OCI-LY3 (cell line): Measurements from ENCODE around the gene HS6ST1.
"Not testable (repeated sequence)": the region's sequence is repeated elsewhere in the genome, so short reads cannot be mapped to it uniquely, and the experiment has no call there.

ENCODE experiments used
- H2AFZ ChIP-seq: fragments of 200-600, 300-600 bp; shearing (Covaris generic); 2 replicates; pipeline ENCODE4 v1.6.0; 2014; ENCODE audit warnings: antibody characterized with exemption, low read depth, low read length
- H3K27ac ChIP-seq: fragments of 200-600, 300-600 bp; sonication (generic); 2 replicates; pipeline ENCODE4 v1.5.1; 2014; ENCODE audit warnings: mild to moderate bottlenecking, low read length, moderate library complexity, mixed read lengths
- H3K27me3 ChIP-seq: fragments of 200-600, 300-600 bp; sonication (generic); 2 replicates; pipeline ENCODE4 v1.6.1; 2014; ENCODE audit warnings: low read depth, low read length, mixed read lengths
- H3K36me3 ChIP-seq: fragments of 200-600, 300-600 bp; sonication (generic); replicated peaks from 2 replicates; pipeline ENCODE3; 2014; ENCODE audit warnings: low read depth, low read length, mixed read lengths
- H3K4me1 ChIP-seq: fragments of 300-600, 200-600 bp; sonication (generic); 2 replicates; pipeline ENCODE4 v1.6.1; 2014; ENCODE audit warnings: low read length, mixed read lengths
- H3K4me2 ChIP-seq: fragments of 200-600, 300-600 bp; sonication (generic); 2 replicates; pipeline ENCODE4 v1.6.1; 2014; ENCODE audit warnings: low read length, mixed read lengths
- H3K4me3 ChIP-seq: fragments of 300-600, 200-600 bp; sonication (generic); 2 replicates; pipeline ENCODE4 v1.5.1; 2014; ENCODE audit warnings: antibody characterized with exemption, mild to moderate bottlenecking, low read length, moderate library complexity
- H3K79me2 ChIP-seq: fragments of 300-600, 200-600 bp; shearing (Covaris generic); 2 replicates; pipeline ENCODE4 v1.6.1; 2014; ENCODE audit warnings: mild to moderate bottlenecking, low read length, mixed read lengths
- H3K9ac ChIP-seq: fragments of 300-600, 200-600 bp; shearing (Covaris generic); 2 replicates; pipeline ENCODE4 v1.6.0; 2014; ENCODE audit warnings: mild to moderate bottlenecking, low read length, moderate library complexity
- H3K9me3 ChIP-seq: fragments of 200-600, 300-600 bp; shearing (Covaris generic); 2 replicates; pipeline ENCODE4 v1.6.1; 2014; ENCODE audit warnings: low read length, mixed read lengths; ENCODE audit not compliant: insufficient read depth
- H4K20me1 ChIP-seq: fragments of 200-600, 300-600 bp; sonication (generic); 2 replicates; pipeline ENCODE4 v1.6.1; 2016; ENCODE audit warnings: low read length, mixed read lengths; ENCODE audit not compliant: insufficient read depth
- CTCF ChIP-seq: fragments of 200-600, 300-600 bp; sonication (generic); IDR thresholded peaks from 2 replicates; pipeline ENCODE4 v1.5.1; 2014; ENCODE audit warnings: antibody characterized with exemption, low read length, low read depth
- EZH2phosphoT487 ChIP-seq: fragments of 200-600 bp; shearing (Covaris generic); IDR thresholded peaks from 2 replicates; pipeline ENCODE4 v1.6.1; 2018; ENCODE audit warnings: antibody characterized with exemption, mixed run types, low read depth

Gene HS6ST1

DNA sequence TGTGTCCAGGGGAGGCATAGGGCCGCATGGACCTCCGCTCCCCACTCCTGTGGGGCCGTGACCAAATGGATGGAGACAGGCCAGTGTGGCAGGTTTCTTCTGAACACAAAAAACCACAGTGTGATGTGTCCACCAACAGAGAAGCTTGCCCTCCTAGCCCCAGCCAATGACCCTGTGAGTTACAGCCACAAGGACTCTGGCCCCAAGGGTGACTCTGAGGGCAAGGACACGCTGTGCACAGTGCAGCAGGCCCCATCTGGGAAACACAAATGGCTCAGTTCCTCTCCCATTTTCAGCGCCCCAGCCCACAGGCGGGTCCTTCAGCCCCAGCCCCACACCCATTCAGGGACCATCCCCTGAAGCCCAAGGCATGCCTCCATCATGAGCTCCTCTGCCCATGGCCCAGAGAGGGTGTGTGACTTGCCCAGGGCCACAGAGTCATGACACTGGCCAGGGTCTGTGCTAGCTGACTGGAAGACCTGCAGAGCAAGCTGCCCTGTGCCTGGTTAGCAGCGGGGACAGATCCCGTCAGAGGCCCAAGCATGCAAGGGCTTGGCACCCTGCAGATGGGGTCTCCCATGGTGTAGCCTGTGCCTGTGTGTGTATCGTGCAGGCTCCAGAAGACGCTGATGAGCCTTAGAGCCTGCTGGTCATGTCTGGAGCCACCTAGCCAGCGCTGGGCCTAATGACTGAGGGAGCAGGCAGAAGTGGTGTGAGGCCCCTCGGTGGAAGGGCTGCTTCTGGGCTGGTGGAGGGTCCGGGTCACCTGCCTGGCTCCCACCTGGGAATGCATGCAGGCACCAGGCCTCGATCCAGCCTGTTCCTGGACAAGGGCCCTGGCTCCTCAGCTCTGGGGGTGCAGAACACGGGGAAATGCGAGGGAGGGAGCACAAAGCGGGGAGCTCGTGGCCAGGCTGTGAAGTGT, 47.7 kb downstream of the HS6ST1 start:
- Histone ChIP-seq H3K4me1 (no peaks in the 10 kb centered on the region), H3K79me2 (0 out of 2 replicates have a peak, but pooled peaks cover 2% of the 10 kb centered on the region), H3K4me3 (no peak overlapping the region), H3K9ac (no peak overlapping the region), H4K20me1 (peaks cover 10% of the 10 kb centered on the region; the same call in 1 of the 2 replicates), H3K4me2 (no peak overlapping the region), H3K9me3 (no peaks in the 10 kb centered on the region), H3K27ac (no peak overlapping the region), H3K36me3 (peaks cover 20% of the 10 kb centered on the region), H2AFZ (no peak overlapping the region), H3K27me3 (no peaks in the 10 kb centered on the region)
- no peak for TF ChIP-seq EZH2phosphoT487
- no peak for TF ChIP-seq CTCF

DNA sequence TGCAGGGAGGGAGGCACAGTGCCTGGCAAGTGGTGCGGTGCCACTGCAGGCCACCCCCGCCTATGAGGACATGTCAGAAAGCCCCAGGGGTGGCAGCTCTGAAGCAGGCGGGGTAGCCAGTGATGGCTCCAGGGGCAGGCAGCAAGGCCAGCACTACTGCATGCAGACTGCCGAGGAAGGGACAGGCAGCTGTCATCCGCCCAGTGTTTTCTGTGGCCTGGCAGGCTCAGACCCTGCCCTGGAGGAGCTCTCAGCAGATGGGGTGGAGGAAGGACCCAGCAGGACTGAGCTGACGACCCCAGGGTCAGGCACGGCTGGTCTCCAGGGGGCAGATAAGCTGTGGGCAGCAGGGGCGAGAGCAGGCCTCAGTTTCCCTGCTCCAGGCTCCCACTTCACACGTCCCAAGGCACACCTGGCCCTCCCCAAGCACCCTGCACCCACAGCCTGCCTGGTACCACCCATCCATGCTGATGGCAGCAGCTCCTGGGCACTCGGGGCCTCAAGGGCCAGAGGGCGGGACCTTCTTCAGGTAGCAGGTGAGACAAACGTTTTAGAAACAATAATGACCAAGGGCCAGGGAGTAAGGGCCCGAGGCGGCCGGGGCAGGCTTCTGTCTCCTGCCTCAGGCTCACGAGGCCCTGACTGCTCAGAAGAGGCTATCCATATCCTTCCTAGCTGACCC, 48.5 kb downstream of the HS6ST1 start:
- no peaks in the 10 kb centered on the region for H3K27me3 ChIP-seq
- peaks cover 10% of the 10 kb centered on the region; the same call in 1 of the 2 replicates for H4K20me1 ChIP-seq
- H3K79me2 ChIP-seq, result no peaks in the 10 kb centered on the region
- H3K36me3 ChIP-seq, result peaks cover 13% of the 10 kb centered on the region
- H3K4me3 ChIP-seq, result no peak overlapping the region
- H3K27ac ChIP-seq, result no peak overlapping the region
- no peak overlapping the region for H3K9ac ChIP-seq
- H2AFZ ChIP-seq, result no peak overlapping the region
- H3K9me3 ChIP-seq, result no peaks in the 10 kb centered on the region
- no peak for TF ChIP-seq CTCF
- TF ChIP-seq EZH2phosphoT487, result no peak
- H3K4me1 ChIP-seq, result no peaks in the 10 kb centered on the region
- no peak overlapping the region for H3K4me2 ChIP-seq

- Histone ChIP-seq H3K27me3 (no peaks in the 10 kb centered on the region), H3K4me2 (no peak overlapping the region), H3K9me3 (no peaks in the 10 kb centered on the region), H3K79me2 (no peaks in the 10 kb centered on the region), H3K9ac (no peak overlapping the region), H3K27ac (no peak overlapping the region), H4K20me1 (peaks cover 10% of the 10 kb centered on the region; the same call in 1 of the 2 replicates), H3K4me3 (no peak overlapping the region), H3K4me1 (no peaks in the 10 kb centered on the region), H3K36me3 (peaks cover 6% of the 10 kb centered on the region), H2AFZ (no peak overlapping the region)
- TF ChIP-seq CTCF (no peak), EZH2phosphoT487 (no peak)
Observed at GRCh38 chr2:128269063-128269989, 49.3 kb downstream of the HS6ST1 start.

DNA sequence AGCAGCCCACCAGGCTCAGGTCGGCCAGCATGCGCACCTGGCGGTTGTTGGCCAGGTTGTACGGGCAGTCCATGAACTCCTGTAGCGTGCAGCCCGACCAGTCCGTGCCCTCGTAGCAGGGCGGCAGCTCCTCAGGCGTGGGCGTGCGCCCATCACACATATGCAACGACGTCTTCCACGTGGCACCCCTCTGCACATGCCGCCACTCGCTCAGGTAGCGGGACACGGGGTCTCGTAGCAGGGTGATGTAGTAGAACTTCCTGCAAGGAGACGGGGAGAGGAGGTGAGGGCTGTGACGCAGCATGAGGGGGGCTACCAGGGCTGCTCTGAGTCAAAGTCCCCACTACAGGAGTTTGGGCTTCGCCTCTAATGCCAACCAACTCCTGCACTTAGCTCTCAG, 50.1 kb downstream of the HS6ST1 start:
- not testable (repeated sequence) for H3K27ac ChIP-seq, H3K4me2 ChIP-seq, H2AFZ ChIP-seq, H3K27me3 ChIP-seq, H3K79me2 ChIP-seq, H3K9me3 ChIP-seq, H3K36me3 ChIP-seq, H3K4me1 ChIP-seq, H3K4me3 ChIP-seq, H3K9ac ChIP-seq
- H4K20me1 ChIP-seq, result peaks cover 10% of the 10 kb centered on the region; the same call in 1 of the 2 replicates

- H3K79me2 ChIP-seq, H3K4me1 ChIP-seq, H2AFZ ChIP-seq, H3K36me3 ChIP-seq, H3K9ac ChIP-seq, H3K4me2 ChIP-seq, H3K27ac ChIP-seq, H3K27me3 ChIP-seq, H3K4me3 ChIP-seq, H3K9me3 ChIP-seq: not testable (repeated sequence)
- peaks cover 10% of the 10 kb centered on the region; the same call in 1 of the 2 replicates for H4K20me1 ChIP-seq
Observed at GRCh38 chr2:128268145-128268544, 50.5 kb downstream of the HS6ST1 start.

GRCh38 chr2:128267649-128268048, 51.0 kb downstream of the HS6ST1 start:
- H3K9me3 ChIP-seq, H3K9ac ChIP-seq, H3K4me3 ChIP-seq, H3K27me3 ChIP-seq, H2AFZ ChIP-seq, H3K27ac ChIP-seq, H3K79me2 ChIP-seq, H3K36me3 ChIP-seq, H3K4me1 ChIP-seq, H3K4me2 ChIP-seq: not testable (repeated sequence)
- peaks cover 10% of the 10 kb centered on the region; the same call in 1 of the 2 replicates for H4K20me1 ChIP-seq
